Liver (tissue), 9 donors: ENCODE measurements around the gene PRDM1. TPM values are rescaled to one million over a fixed set of nuclear protein-coding genes. Genes with fewer than 3 reads are reported as not detected.

Experiments used
- DNase-seq: peaks from one replicate; pipeline ENCODE4 v3.0.0-alpha.2; 2017; ENCODE audit warnings: low spot score
- H3K27ac ChIP-seq, 2 donors: one replicate each; pipeline ENCODE4 v1.7.0; 2013; ENCODE audit warnings: inconsistent platforms in 2 of 2, low read length in 2 of 2, control low read depth in 1 of 2, low read depth in 1 of 2, mild to moderate bottlenecking in 1 of 2
- H3K27me3 ChIP-seq, 4 donors: one replicate each; pipeline versions ENCODE4 v1.6.1 to v1.7.0; 2013; ENCODE audit warnings: low read length in 3 of 4, inconsistent platforms in 1 of 4, mild to moderate bottlenecking in 1 of 4, moderate library complexity in 1 of 4; ENCODE audit not compliant: control insufficient read depth in 4 of 4, insufficient read depth in 4 of 4
- H3K36me3 ChIP-seq, 4 donors: one replicate each; pipeline versions ENCODE4 v1.6.1 to v1.7.0; 2013; ENCODE audit warnings: low read length in 3 of 4, mild to moderate bottlenecking in 3 of 4, low read depth in 1 of 4, moderate library complexity in 1 of 4; ENCODE audit not compliant: control insufficient read depth in 4 of 4, insufficient read depth in 3 of 4
- H3K4me1 ChIP-seq, 4 donors: one replicate each; pipeline versions ENCODE4 v1.6.1 to v1.7.0; 2013; ENCODE audit warnings: low read length in 3 of 4, mild to moderate bottlenecking in 3 of 4, moderate library complexity in 1 of 4; ENCODE audit not compliant: control insufficient read depth in 4 of 4, insufficient read depth in 4 of 4
- H3K4me3 ChIP-seq, 3 donors: one replicate each; pipeline versions ENCODE4 v1.6.1 to v1.7.0; 2013; ENCODE audit warnings: low read length in 3 of 3, control low read depth in 1 of 3, low read depth in 1 of 3, mild to moderate bottlenecking in 1 of 3
- H3K9ac ChIP-seq, 2 donors: one replicate each; pipeline ENCODE4 v1.7.0; 2013; ENCODE audit warnings: low read length in 2 of 2, mild to moderate bottlenecking in 2 of 2, moderate library complexity in 2 of 2, control low read depth in 1 of 2, low read depth in 1 of 2
- H3K9me3 ChIP-seq, 4 donors: one replicate each; pipeline versions ENCODE4 v1.6.1 to v1.7.0; 2013; ENCODE audit warnings: low read length in 3 of 4; ENCODE audit not compliant: control insufficient read depth in 4 of 4
- ATF3 ChIP-seq: IDR thresholded peaks from 2 replicates; pipeline ENCODE4 v1.6.1; 2016; ENCODE audit warnings: antibody characterized with exemption
- EGR1 ChIP-seq, 2 donors: IDR thresholded peaks; 2 replicates each; pipeline ENCODE4 v1.6.1; 2016 to 2018; ENCODE audit warnings: antibody characterized with exemption in 2 of 2, low read depth in 2 of 2
- FOXA1 ChIP-seq: IDR thresholded peaks from 2 replicates; pipeline ENCODE4 v1.6.1; 2016; ENCODE audit warnings: antibody characterized with exemption
- FOXA2 ChIP-seq: IDR thresholded peaks from 2 replicates; pipeline ENCODE4 v1.6.1; 2016; ENCODE audit warnings: antibody characterized with exemption
- JUND ChIP-seq, 2 donors: IDR thresholded peaks; 2 replicates each; pipeline ENCODE4 v1.6.1; 2016; ENCODE audit warnings: antibody characterized with exemption in 2 of 2
- NR2F2 ChIP-seq: IDR thresholded peaks from 2 replicates; pipeline ENCODE4 v1.6.1; 2016; ENCODE audit warnings: antibody characterized with exemption
- RAD21 ChIP-seq, 2 donors: IDR thresholded peaks; 2 replicates each; pipeline ENCODE4 v1.6.1; 2016; ENCODE audit warnings: antibody characterized with exemption in 2 of 2, mild to moderate bottlenecking in 2 of 2
- REST ChIP-seq: IDR thresholded peaks from 2 replicates; pipeline ENCODE4 v1.6.1; 2016; ENCODE audit warnings: antibody characterized with exemption, mild to moderate bottlenecking
- RXRA ChIP-seq, 2 donors: IDR thresholded peaks; 2 replicates each; pipeline ENCODE4 v1.6.1; 2017 to 2018; ENCODE audit warnings: antibody characterized with exemption in 2 of 2, mild to moderate bottlenecking in 1 of 2
- SP1 ChIP-seq: IDR thresholded peaks from 2 replicates; pipeline ENCODE4 v1.6.1; 2018; ENCODE audit warnings: antibody characterized with exemption, mild to moderate bottlenecking
- TAF1 ChIP-seq: conservative IDR thresholded peaks from 2 replicates; pipeline ENCODE4 v1.6.1; 2016; ENCODE audit warnings: antibody characterized with exemption, mild to moderate bottlenecking
- YY1 ChIP-seq: IDR thresholded peaks from 2 replicates; pipeline ENCODE4 v1.6.1; 2016; ENCODE audit warnings: antibody characterized with exemption, mild to moderate bottlenecking
- ZBTB33 ChIP-seq: IDR thresholded peaks from 2 replicates; pipeline ENCODE4 v1.6.1; 2016; ENCODE audit warnings: antibody characterized with exemption
- WGBS: extraction: QIAGEN DNeasy Blood & Tissue Kit; methylation state at CpG from one replicate; pipeline ENCODE4 v1.1.7; 2013; 5-methylcytosine and 5-hydroxymethylcytosine counted together
- polyA plus RNA-seq, 2 donors: library from polyadenylated mRNA; stranded (reverse) in 1 of 2; unstranded in 1 of 2; fragments of 200-250 nt in 1 of 2; fragments of >200 nt in 1 of 2; fragmentation: Nextera tagmentation in 1 of 2; extraction: Ambion mirVana in 1 of 2; gene quantifications; one replicate each; pipeline versions ENCODE4 v1.2.1 to v1.2.3, GENCODE V29; 2013 to 2015
- total RNA-seq, 2 donors: library from RNA; depleted of rRNA; stranded (reverse); fragments of >200 nt; gene quantifications; one replicate each; pipeline ENCODE4 v1.2.3, GENCODE V29; 2014
- TF ChIP-seq, protein P1 (sequence below): IDR thresholded peaks from 2 replicates; pipeline ENCODE4 v1.6.1; 2016; ENCODE audit warnings: antibody characterized with exemption
- TF ChIP-seq, protein P2 (sequence below): fragments of 150-350 bp; IDR thresholded peaks from 2 replicates; pipeline ENCODE4 v1.5.1; 2017; ENCODE audit warnings: improper control_type of control experiment, low read depth, low read length; ENCODE audit not compliant: missing input control
- donor health status: healthy.
- donor health status: healthy.
- donor health status: healthy.
- donor health status: healthy.
- donor health status: healthy.

PRDM1 gene
- total and polyA plus RNA-seq, 4 donors: 0.37 to 2.8 (median 0.65) TPM

- DNase-seq: no peak
- peak overlapping the region in 1 of 2 donors; percentile 72 for H3K9ac ChIP-seq
Observed at GRCh38 chr6:106099235-106099537, 13.1 kb downstream of the PRDM1 start.

More at GRCh38 chr6:106099235-106099537, 13.1 kb downstream of the PRDM1 start:
- Histone ChIP-seq H3K27ac (peak overlapping the region in 1 of 2 donors; percentile 22), H3K4me3 (peak overlapping the region in 1 of 3 donors; percentile 10), H3K4me1 (peaks cover 0 to 11% (median 2%) of the 10 kb centered on the region in 4 donors), H3K27me3 (peaks cover 0 to 18% (median 2%) of the 10 kb centered on the region in 4 donors), H3K9me3 (peaks cover 0 to 1% (median 0%) of the 10 kb centered on the region in 4 donors), H3K36me3 (no peaks in the 10 kb centered on the region)
- no peak for TF ChIP-seq SP1
- TF ChIP-seq RAD21 (IDR thresholded peaks at IDR 0.05): no peak
- TF ChIP-seq YY1: no peak
- TF ChIP-seq JUND (IDR thresholded peaks at IDR 0.05): no peak
- no peak for TF ChIP-seq RXRA (IDR thresholded peaks at IDR 0.05)
- TF ChIP-seq, protein P1, sequence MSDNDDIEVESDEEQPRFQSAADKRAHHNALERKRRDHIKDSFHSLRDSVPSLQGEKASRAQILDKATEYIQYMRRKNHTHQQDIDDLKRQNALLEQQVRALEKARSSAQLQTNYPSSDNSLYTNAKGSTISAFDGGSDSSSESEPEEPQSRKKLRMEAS: no peak
- no peak for TF ChIP-seq ATF3
- TF ChIP-seq FOXA1: no peak
- TF ChIP-seq, protein P2, sequence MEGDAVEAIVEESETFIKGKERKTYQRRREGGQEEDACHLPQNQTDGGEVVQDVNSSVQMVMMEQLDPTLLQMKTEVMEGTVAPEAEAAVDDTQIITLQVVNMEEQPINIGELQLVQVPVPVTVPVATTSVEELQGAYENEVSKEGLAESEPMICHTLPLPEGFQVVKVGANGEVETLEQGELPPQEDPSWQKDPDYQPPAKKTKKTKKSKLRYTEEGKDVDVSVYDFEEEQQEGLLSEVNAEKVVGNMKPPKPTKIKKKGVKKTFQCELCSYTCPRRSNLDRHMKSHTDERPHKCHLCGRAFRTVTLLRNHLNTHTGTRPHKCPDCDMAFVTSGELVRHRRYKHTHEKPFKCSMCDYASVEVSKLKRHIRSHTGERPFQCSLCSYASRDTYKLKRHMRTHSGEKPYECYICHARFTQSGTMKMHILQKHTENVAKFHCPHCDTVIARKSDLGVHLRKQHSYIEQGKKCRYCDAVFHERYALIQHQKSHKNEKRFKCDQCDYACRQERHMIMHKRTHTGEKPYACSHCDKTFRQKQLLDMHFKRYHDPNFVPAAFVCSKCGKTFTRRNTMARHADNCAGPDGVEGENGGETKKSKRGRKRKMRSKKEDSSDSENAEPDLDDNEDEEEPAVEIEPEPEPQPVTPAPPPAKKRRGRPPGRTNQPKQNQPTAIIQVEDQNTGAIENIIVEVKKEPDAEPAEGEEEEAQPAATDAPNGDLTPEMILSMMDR: no peak
- no peak for TF ChIP-seq ZBTB33
- no peak for TF ChIP-seq REST
- TF ChIP-seq EGR1 (IDR thresholded peaks at IDR 0.05; ENCODE audit: low read depth in 2 of 2): no peak
- no peak for TF ChIP-seq TAF1
- TF ChIP-seq FOXA2: no peak
- no peak for TF ChIP-seq NR2F2
- WGBS: 61% methylated on average over 7 of the region's 7 CpGs
